H1 (cell line): Measurements from ENCODE around the gene C7orf57. TPM values are rescaled to one million over a fixed set of nuclear protein-coding genes. Genes with fewer than 3 reads are reported as not detected.

ENCODE experiments used
- CTCF ChIA-PET: fragments of 300-600 bp; sonication (Branson Sonifier 250); formaldehyde crosslinking; loops from one replicate; lab custom pipeline; 2021; ENCODE audit not compliant: partially characterized antibody; lab: Charles Lee
- POLR2A ChIA-PET: fragments of 300-600 bp; sonication (Branson Sonifier 250); formaldehyde crosslinking; loops from one replicate; lab custom pipeline; 2021; ENCODE audit warnings: inconsistent platforms; ENCODE audit not compliant: partially characterized antibody; lab: Charles Lee
- DNase-seq, 2 experiments: peaks; one replicate each; pipeline versions ENCODE4 v3.0.0 to v3.0.0-alpha.2; 2010 to 2022; ENCODE audit warnings: low spot score in 2 of 2, low read depth in 1 of 2, mixed read lengths in 1 of 2
- FAIRE-seq: peaks from 2 replicates; lab custom pipeline; 2011; peaks lifted over from hg19 to GRCh38; lab: Jason Lieb, UNC
- H2AFZ ChIP-seq: 2 replicates; pipeline ENCODE4 v1.8.1; 2012; ENCODE audit warnings: low read length, inconsistent platforms
- H2AK5ac ChIP-seq: 2 replicates; pipeline ENCODE4 v1.6.1; 2013; ENCODE audit warnings: low read depth, low read length
- H2BK120ac ChIP-seq: replicated peaks from 2 replicates; pipeline ENCODE3; 2013; ENCODE audit warnings: low read depth, low read length, inconsistent platforms
- H2BK12ac ChIP-seq: 2 replicates; pipeline ENCODE4 v1.6.1; 2013; ENCODE audit warnings: low read depth, low read length
- H2BK15ac ChIP-seq: 2 replicates; pipeline ENCODE4 v1.6.1; 2013; ENCODE audit warnings: low read length
- H2BK20ac ChIP-seq: 2 replicates; pipeline ENCODE4 v1.6.1; 2013; ENCODE audit warnings: low read length
- H2BK5ac ChIP-seq: 2 replicates; pipeline ENCODE4 v1.6.1; 2013; ENCODE audit warnings: low read depth, low read length
- H3K14ac ChIP-seq: 2 replicates; pipeline ENCODE4 v1.6.1; 2013; ENCODE audit warnings: inconsistent platforms; ENCODE audit not compliant: insufficient read length
- H3K18ac ChIP-seq: 2 replicates; pipeline ENCODE4 v1.6.1; 2013; ENCODE audit warnings: low read length; ENCODE audit errors: extremely low read depth
- H3K23ac ChIP-seq: 2 replicates; pipeline ENCODE4 v1.6.1; 2013; ENCODE audit warnings: inconsistent platforms; ENCODE audit not compliant: insufficient read length
- H3K23me2 ChIP-seq: 2 replicates; pipeline ENCODE4 v1.6.1; 2013; ENCODE audit warnings: low read depth, low read length
- H3K27ac ChIP-seq: 2 replicates; pipeline ENCODE4 v1.6.1; 2011; ENCODE audit warnings: low read depth, low read length, inconsistent platforms
- H3K27me3 ChIP-seq, 4 experiments: replicated peaks in 1 of 4; 1 replicate in 1 of 4; 2 replicates in 3 of 4; pipeline versions ENCODE4 v1.6.1 to v1.8.1; 2011 to 2013; ENCODE audit warnings: low read length in 3 of 4, mild to moderate bottlenecking in 3 of 4, inconsistent platforms in 2 of 4, mixed read lengths in 2 of 4, moderate library complexity in 1 of 4; ENCODE audit not compliant: control insufficient read depth in 3 of 4, insufficient read depth in 3 of 4; ENCODE audit errors: extremely low read depth in 1 of 4
- H3K36me3 ChIP-seq, 4 experiments: 2 replicates each; pipeline versions ENCODE4 v1.6.1 to v1.8.1; 2011 to 2013; ENCODE audit warnings: mild to moderate bottlenecking in 4 of 4, low read length in 3 of 4, moderate library complexity in 2 of 4, control low read depth in 1 of 4, inconsistent platforms in 1 of 4; ENCODE audit not compliant: insufficient read depth in 4 of 4, control insufficient read depth in 2 of 4
- H3K4ac ChIP-seq: replicated peaks from 2 replicates; pipeline ENCODE3; 2013; ENCODE audit warnings: low read length, low read depth, mixed read lengths, inconsistent platforms; ENCODE audit not compliant: insufficient read length
- H3K4me1 ChIP-seq, 4 experiments: replicated peaks in 1 of 4; 1 replicate in 1 of 4; 2 replicates in 3 of 4; pipeline versions ENCODE4 v1.6.1 to v1.8.1; 2011 to 2013; ENCODE audit warnings: low read length in 3 of 4, inconsistent platforms in 2 of 4, mixed read lengths in 1 of 4; ENCODE audit not compliant: insufficient read depth in 4 of 4, control insufficient read depth in 3 of 4
- H3K4me2 ChIP-seq, 2 experiments: 2 replicates each; pipeline versions ENCODE4 v1.6.1 to v1.8.1; 2011 to 2013; ENCODE audit warnings: low read depth in 2 of 2, low read length in 2 of 2, control low read depth in 1 of 2, inconsistent platforms in 1 of 2, mild to moderate bottlenecking in 1 of 2; ENCODE audit not compliant: insufficient read depth in 1 of 2
- H3K4me3 ChIP-seq, 4 experiments: fragments of 200-600, 300-600 bp in 1 of 4; sonication (generic), shearing (Covaris generic), sonication (Bioruptor Twin) in 1 of 4; 2 replicates each; pipeline versions ENCODE4 v1.5.1 to v1.8.1; 2011 to 2016; ENCODE audit warnings: low read length in 4 of 4, low read depth in 3 of 4, control low read depth in 2 of 4, inconsistent platforms in 2 of 4, mild to moderate bottlenecking in 2 of 4, mixed read lengths in 1 of 4, moderate library complexity in 1 of 4; ENCODE audit not compliant: insufficient read depth in 2 of 4; ENCODE audit errors: extremely low read depth in 1 of 4
- H3K56ac ChIP-seq: replicated peaks from 2 replicates; pipeline ENCODE3; 2013; ENCODE audit warnings: low read depth, mild to moderate bottlenecking, mixed read lengths, low read length, inconsistent platforms; ENCODE audit not compliant: insufficient read length
- H3K79me1 ChIP-seq: 2 replicates; pipeline ENCODE4 v1.6.1; 2013; ENCODE audit warnings: low read depth, low read length, control low read depth
- H3K79me2 ChIP-seq, 2 experiments: 2 replicates each; pipeline versions ENCODE4 v1.6.1 to v1.8.1; 2012 to 2013; ENCODE audit warnings: low read length in 2 of 2, mild to moderate bottlenecking in 2 of 2, inconsistent platforms in 1 of 2; ENCODE audit not compliant: insufficient read depth in 2 of 2, control insufficient read depth in 1 of 2
- H3K9ac ChIP-seq, 4 experiments: replicated peaks in 1 of 4; 1 replicate in 1 of 4; 2 replicates in 3 of 4; pipeline versions ENCODE4 v1.6.1 to v1.8.1; 2011 to 2013; ENCODE audit warnings: low read depth in 3 of 4, low read length in 3 of 4, control low read depth in 2 of 4, mild to moderate bottlenecking in 2 of 4, moderate library complexity in 2 of 4, inconsistent platforms in 1 of 4; ENCODE audit errors: extremely low read depth in 1 of 4
- H3K9me3 ChIP-seq, 2 experiments: 2 replicates each; pipeline versions ENCODE4 v1.6.1 to v1.8.1; 2012 to 2013; ENCODE audit warnings: mild to moderate bottlenecking in 2 of 2, moderate library complexity in 2 of 2, control low read depth in 1 of 2, inconsistent platforms in 1 of 2, low read depth in 1 of 2, low read length in 1 of 2, mixed read lengths in 1 of 2; ENCODE audit not compliant: insufficient read depth in 2 of 2
- H4K20me1 ChIP-seq, 2 experiments: replicated peaks in 1 of 2; 2 replicates each; pipeline versions ENCODE3 to v1.8.1; 2011 to 2013; ENCODE audit warnings: inconsistent platforms in 2 of 2, low read length in 2 of 2, mild to moderate bottlenecking in 1 of 2; ENCODE audit not compliant: insufficient read depth in 2 of 2, control insufficient read depth in 1 of 2
- H4K5ac ChIP-seq: 2 replicates; pipeline ENCODE4 v1.6.1; 2013; ENCODE audit warnings: low read length, low read depth, mixed read lengths, inconsistent platforms; ENCODE audit not compliant: insufficient read length
- H4K8ac ChIP-seq: 2 replicates; pipeline ENCODE4 v1.8.0; 2013; ENCODE audit warnings: mild to moderate bottlenecking, moderate library complexity, low read length, inconsistent platforms; ENCODE audit not compliant: insufficient read depth; ENCODE audit errors: extremely low read depth
- H4K91ac ChIP-seq: replicated peaks from 2 replicates; pipeline ENCODE3; 2013; ENCODE audit warnings: low read length, mixed read lengths, inconsistent platforms; ENCODE audit not compliant: insufficient read length
- CTBP2 ChIP-seq: IDR thresholded peaks from 2 replicates; pipeline ENCODE4 v1.7.0; 2011; ENCODE audit warnings: borderline replicate concordance, mild to moderate bottlenecking, moderate library complexity, mixed read lengths, low read length; ENCODE audit not compliant: insufficient read depth, insufficient read length
- EGR1 ChIP-seq: IDR thresholded peaks from 2 replicates; pipeline ENCODE4 v1.6.1; 2011; ENCODE audit warnings: low read depth, low read length, borderline replicate concordance
- EP300 ChIP-seq, 2 experiments: IDR thresholded peaks; 1 replicate in 1 of 2; 2 replicates in 1 of 2; pipeline ENCODE4 v1.6.1; 2011 to 2012; ENCODE audit warnings: low read depth in 2 of 2, low read length in 2 of 2, mild to moderate bottlenecking in 2 of 2, borderline replicate concordance in 1 of 2, inconsistent platforms in 1 of 2, moderate library complexity in 1 of 2
- EZH2 ChIP-seq: fragments of 200-600 bp; sonication (generic); IDR thresholded peaks from 2 replicates; pipeline ENCODE4 v1.7.1; 2012; ENCODE audit warnings: low read depth, mild to moderate bottlenecking, moderate library complexity, low read length, inconsistent platforms; ENCODE audit not compliant: severe bottlenecking
- JUN ChIP-seq: IDR thresholded peaks from 2 replicates; pipeline ENCODE4 v1.6.1; 2011; ENCODE audit warnings: low read depth, mild to moderate bottlenecking, improper control_type of control experiment, low read length
- KDM1A ChIP-seq: fragments of 200-600, 300-600 bp; sonication (generic); IDR thresholded peaks from 2 replicates; pipeline ENCODE4 v1.7.1; 2016; ENCODE audit warnings: mild to moderate bottlenecking, low read length, borderline replicate concordance
- MAFK ChIP-seq: IDR thresholded peaks from 2 replicates; pipeline ENCODE4 v1.6.1; 2012; ENCODE audit warnings: low read depth, mild to moderate bottlenecking, improper control_type of control experiment, low read length
- NANOG ChIP-seq: IDR thresholded peaks from 2 replicates; pipeline ENCODE4 v1.6.1; 2011; ENCODE audit warnings: low read length, low read depth, mild to moderate bottlenecking, inconsistent platforms; ENCODE audit not compliant: insufficient read depth, poor library complexity, severe bottlenecking
- SP4 ChIP-seq: IDR thresholded peaks from 2 replicates; pipeline ENCODE4 v1.6.1; 2012; ENCODE audit warnings: low read length, inconsistent platforms
- WGBS, 2 experiments: shearing (Covaris generic) in 1 of 2; methylation state at CpG; one replicate each; pipeline versions ENCODE4 v1.1.6 to v1.1.7; 2013 to 2015; ENCODE audit warnings: low lambda C conversion rate in 2 of 2, mixed read lengths in 2 of 2, inconsistent platforms in 1 of 2, low coverage in 1 of 2, missing lambda C conversion rate in 1 of 2; ENCODE audit not compliant: insufficient replicate concordance in 2 of 2, insufficient coverage in 1 of 2, insufficient read length in 1 of 2; ENCODE audit errors: extremely low coverage in 1 of 2, missing lambda C conversion rate in 1 of 2; 5-methylcytosine and 5-hydroxymethylcytosine counted together
- polyA plus RNA-seq, 7 experiments: library from polyadenylated mRNA; depleted of rRNA in 3 of 7; stranded (reverse) in 5 of 7; unstranded in 2 of 7; fragments of >200 nt in 5 of 7; fragments of 200-250 nt in 2 of 7; gene quantifications; 1 replicate in 5 of 7; 2 replicates in 1 of 7; 4 replicates in 1 of 7; pipeline versions ENCODE4 v1.2.1 to v1.2.3, GENCODE V29; 2011 to 2013; ENCODE audit warnings: missing spikeins in 2 of 7, mixed read lengths in 2 of 7
- total RNA-seq: library from RNA; stranded (reverse); fragmentation: NEBNext Ultra II Directional; extraction: Animal tissue kit (Norgen Biotek cat#: 25700); gene quantifications from 2 replicates; pipeline ENCODE4 v1.2.1, GENCODE V29; 2021

Gene C7orf57
- total and polyA plus RNA-seq, 2 of the 8 experiments (the other 6 are each of a cell fraction or from before 2014, with no cell fraction given), result 0.08 to 0.56 TPM

GRCh38 chr7:48048113-48048512 lies 12.8 kb downstream of the C7orf57 start:
- FAIRE-seq, result no peak
- H2BK12ac ChIP-seq, result 0 out of 2 replicates have a peak overlapping the region, but pooled peaks have one; percentile 60

More at GRCh38 chr7:48048113-48048512, 12.8 kb downstream of the C7orf57 start:
- Histone ChIP-seq H3K4ac (no peak overlapping the region), H3K79me1 (no peaks in the 10 kb centered on the region), H2BK5ac (no peak overlapping the region), H3K27ac (no peak overlapping the region), H3K23ac (no peak overlapping the region), H3K4me1 (peaks cover 0 to 2% (median under 1%) of the 10 kb centered on the region in 4 experiments; a peak in 4 of 7 replicates), H4K8ac (no peak overlapping the region), H3K18ac (no peak overlapping the region), H3K23me2 (no peaks in the 10 kb centered on the region; the same call in 1 of the 2 replicates), H3K14ac (no peak overlapping the region), H2AFZ (no peak overlapping the region), H4K91ac (no peak overlapping the region), H3K27me3 (no peaks in the 10 kb centered on the region), H2BK20ac (no peak overlapping the region), H2BK120ac (no peak overlapping the region), H3K36me3 (no peaks in the 10 kb centered on the region), H4K20me1 (no peaks in the 10 kb centered on the region), H3K9me3 (no peaks in the 10 kb centered on the region), H3K4me2 (no peak overlapping the region), H3K79me2 (no peaks in the 10 kb centered on the region), H3K56ac (no peak overlapping the region), H3K9ac (0 out of 7 replicates have a peak overlapping the region, but pooled peaks of 1 of the 4 experiments have one; percentile 13), H4K5ac (no peak overlapping the region), H2BK15ac (0 out of 2 replicates have a peak overlapping the region, but pooled peaks have one; percentile 61), H2AK5ac (peak overlapping the region; percentile 86; the same call in 1 of the 2 replicates), H3K4me3 (no peak overlapping the region)
- TF ChIP-seq EZH2 (no peak), MAFK (no peak), JUN (no peak), CTBP2 (no peak), NANOG (no peak), EGR1 (no peak), KDM1A (no peak), EP300 (IDR thresholded peaks at IDR 0.05; ENCODE audit: borderline replicate concordance in 1 of 2, low read depth in 2 of 2, low read length in 2 of 2) (no peak), SP4 (no peak)
- 91% methylated on average over 8 of the region's 8 CpGs; no CpG with 5 or more reads in 1 of the 2 experiments for WGBS, 2 experiments
- ChIA-PET POLR2A (no interaction called here), CTCF (no interaction called here)
- DNase-seq, result no peak
